Ovary (tissue), 3 donors: Measurements from ENCODE around the gene CMA1.

ENCODE experiments used
- CTCF ChIP-seq, 3 donors: fragments of 450-650 bp in 2 of 3; fragments of 200-600 bp in 1 of 3; IDR thresholded peaks; one replicate each; pipeline versions ENCODE4 v1.5.1 to v1.8.0; 2016 to 2022; ENCODE audit warnings: antibody characterized with exemption in 3 of 3, mild to moderate bottlenecking in 1 of 3
- POLR2A ChIP-seq: fragments of 450-650 bp; IDR thresholded peaks from one replicate; pipeline ENCODE4 v1.6.1; 2017; ENCODE audit warnings: antibody characterized with exemption, mild to moderate bottlenecking, moderate library complexity
- donor health status: DM: no; HTN: no; CAD: no.

DNA sequence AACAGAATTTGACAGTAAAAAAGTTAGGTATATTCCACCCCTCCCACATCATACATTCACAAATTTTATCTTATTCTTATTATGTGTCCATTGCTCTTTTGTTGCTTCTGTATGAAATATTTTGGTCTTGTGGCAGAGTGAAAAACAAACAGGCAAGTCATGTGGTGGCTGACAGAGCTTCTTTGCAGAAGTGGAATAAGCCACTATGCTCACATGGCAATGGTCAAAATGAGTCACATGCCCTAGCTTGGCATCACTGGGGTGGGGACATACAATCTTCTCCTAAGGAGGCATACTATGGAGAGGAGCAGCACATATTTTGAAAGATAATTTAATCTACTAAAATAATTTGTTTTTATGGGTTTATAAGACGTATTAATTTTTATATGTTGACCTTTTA, 27.7 kb upstream of the CMA1 start:
- TF ChIP-seq CTCF (IDR thresholded peaks at IDR 0.05) (no peak), POLR2A (no peak)
